Fibroblast of skin of abdomen (primary cell): ENCODE results near the gene LCP1.

Experiments
- DNase-seq: peaks from one replicate; pipeline ENCODE4 v3.0.0-alpha.2; 2013

LCP1 gene

DNA sequence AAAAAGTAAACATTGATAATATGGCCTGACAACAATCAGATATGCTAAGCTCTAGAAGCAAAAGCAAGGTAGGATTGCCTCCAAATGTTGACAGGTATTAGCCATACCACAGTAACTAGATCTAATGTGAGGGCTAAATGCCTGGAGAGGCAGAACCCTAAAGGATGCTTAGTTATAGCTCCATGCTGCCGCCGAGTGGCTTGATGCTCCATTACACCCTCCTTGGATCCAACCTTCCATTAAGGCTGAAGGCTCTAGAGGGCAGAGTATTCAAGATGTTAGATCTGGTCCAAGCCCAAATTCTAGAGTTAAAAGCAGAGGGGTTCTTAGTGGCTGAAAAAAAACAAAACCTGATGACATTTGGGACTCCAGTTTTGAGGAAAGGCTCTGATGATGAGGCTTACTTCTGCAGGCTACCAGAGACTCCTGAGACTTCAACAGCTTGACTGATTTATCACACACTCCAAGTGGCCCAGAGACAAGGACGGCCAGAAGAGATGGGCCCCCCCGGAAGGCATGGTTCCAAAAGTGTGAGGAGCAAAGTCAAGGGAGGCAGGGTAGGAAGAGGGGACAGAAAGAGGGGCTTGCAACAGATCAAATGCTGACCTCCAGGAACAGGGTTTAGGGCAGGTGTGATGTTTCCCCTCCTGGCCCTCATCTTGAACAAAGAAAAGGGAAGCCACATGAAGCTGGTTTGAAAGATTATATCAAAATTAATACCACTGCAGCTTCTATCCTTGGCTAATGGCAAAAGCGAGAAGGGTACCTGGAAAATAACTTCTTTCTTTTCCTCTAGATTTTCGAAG lies 55.2 kb downstream of the LCP1 start:
- DNase-seq = peak; percentile 72

DNA sequence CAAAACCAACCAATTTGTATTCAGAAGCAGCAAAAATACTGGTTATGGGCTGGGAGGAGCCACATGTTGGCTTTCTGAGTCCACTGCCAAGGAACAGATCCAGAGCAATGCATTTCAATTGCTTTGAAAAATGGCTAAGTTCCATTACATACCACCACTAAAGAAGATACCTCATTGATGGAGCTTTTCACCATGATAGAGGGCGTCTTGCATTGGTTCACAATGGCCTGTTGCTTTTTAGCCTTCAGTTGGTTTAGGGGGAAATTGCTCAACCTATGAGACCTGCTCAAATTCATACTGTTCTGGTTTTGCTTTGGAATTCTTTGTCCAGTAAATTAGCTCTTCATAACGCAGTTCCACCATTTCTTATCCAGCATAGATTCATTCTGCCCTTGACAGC lies 55.9 kb downstream of the LCP1 start:
- DNase-seq = no peak

DNA sequence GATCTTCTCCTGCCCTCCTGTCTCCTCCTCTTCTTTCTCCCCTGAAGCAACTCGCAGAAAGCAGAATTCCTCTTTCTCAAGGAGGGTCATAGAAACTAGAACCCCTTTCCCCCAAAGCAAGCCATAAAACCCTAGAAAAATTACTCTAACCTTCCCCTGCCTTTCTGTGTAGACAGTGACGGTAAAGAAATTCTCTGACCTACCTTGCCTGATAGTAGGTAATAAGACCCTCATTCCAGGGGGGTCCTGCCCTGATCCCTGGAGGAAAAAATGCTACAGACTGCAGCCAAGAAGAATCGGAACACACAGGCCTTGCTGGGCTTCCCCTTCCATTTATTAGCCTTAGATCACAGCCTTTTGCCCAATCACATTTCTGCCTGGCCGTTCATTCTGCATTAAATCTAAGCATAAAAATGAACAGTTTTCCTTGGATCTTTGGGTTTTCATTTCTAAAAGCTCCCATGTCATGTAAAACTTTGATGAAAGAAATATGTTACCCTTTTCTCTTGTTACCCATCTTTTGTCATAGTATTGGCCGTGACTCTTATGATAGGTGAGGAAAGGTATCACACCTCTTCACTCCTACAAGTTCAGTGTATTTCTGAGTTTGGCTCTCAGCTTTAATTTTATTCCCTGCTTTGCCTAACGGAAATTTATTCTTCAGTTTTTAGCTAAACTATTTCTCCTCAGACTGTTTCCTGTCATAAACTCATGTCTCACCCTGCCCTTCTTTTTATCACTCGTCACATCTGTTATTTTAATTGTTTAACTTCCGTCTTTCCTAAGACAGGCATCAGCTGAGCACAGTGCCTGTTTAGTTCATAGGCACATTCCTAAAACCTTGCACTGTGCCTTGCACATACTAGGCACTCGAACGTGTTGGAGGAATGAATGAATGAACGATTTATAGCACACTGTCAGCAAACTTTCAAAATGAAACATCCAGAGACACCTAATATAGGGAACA lies 56.7 kb downstream of the LCP1 start:
- no peak for DNase-seq

DNA sequence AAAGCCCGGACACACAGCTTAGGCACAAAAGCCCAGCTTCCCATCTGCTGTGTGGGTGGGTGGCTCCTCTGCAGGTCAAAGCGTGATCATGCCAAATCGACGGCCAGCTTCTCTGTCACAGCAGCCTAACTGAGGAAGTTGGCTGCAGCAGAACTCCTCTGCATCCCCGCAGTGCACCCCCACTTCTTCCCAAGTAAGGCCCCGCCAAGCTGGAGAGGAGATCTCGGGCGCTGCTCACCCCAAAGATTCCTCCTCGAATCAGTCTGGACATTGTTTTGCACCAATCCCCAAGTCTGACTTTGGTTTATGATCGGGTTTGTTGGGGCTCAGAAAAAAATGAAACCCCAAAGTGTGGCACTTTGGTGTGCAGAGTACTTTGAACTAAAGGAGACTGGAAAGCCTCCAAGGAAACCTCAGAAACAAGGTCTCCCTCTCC lies 57.4 kb downstream of the LCP1 start:
- DNase-seq = no peak

DNA sequence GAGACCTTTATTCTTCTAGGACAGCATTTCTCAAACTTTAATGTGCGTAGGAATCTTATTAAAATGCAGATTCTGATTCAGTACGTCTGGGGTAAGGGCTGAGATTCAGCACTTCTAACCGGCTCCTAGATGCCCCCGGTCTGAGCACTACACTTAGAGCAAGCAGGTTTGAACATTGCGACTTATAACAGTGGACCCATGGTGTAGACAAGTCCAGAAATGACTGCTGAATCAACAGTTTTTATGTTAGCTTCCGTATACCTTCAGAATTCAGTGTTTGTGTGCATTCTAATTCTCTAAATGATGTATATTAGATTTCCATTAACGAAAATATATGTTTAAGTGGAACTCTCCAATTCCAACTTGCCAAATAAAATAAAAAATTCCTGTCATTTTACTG lies 59.7 kb downstream of the LCP1 start:
- DNase-seq = no peak

DNA sequence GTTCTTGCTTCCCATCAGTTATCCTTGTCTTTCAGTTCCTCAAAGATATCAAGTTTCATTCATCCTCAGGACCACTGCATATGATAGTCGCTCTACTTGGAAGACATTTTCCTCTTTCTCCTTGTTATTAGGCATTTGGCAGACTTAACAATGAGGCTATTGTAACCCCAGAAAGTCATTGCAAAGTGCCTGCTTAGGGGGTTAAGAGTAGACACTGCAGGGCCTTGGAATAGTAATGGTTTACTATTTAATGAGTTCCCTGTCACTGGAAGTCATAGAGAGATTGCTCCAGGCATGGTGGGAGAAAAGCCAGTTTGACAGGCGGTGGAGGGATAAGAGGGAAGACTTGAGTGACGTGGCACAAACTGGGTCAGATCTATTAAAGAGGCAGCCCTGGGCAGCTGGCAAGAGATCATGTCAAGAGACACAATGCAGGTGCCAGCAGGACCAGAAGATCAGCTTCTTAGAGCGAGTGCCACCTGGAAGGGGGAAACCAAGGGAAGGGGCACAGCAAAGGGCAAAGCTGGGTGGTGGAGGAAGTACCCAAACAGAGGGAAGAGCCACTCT lies 60.3 kb downstream of the LCP1 start:
- no peak for DNase-seq

DNA sequence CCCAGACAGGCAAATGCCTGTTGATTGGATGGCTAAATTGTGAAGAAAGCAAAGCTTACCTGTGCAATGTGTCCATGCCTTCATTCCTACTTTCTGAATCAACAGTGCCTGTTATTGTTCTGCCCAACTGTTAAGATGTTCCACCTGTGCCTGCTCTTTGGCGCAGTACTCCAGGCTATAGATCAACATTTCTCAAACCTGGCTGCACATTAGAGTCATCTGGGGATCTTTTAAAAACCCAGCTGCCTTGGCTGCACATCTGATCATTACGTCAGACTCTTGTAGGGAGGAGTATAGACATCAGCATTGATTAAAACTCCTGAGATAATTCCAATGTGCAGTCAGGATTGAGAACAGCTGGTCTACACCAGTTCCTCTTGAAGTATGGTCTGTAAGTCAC lies 60.9 kb downstream of the LCP1 start:
- DNase-seq = no peak

DNA sequence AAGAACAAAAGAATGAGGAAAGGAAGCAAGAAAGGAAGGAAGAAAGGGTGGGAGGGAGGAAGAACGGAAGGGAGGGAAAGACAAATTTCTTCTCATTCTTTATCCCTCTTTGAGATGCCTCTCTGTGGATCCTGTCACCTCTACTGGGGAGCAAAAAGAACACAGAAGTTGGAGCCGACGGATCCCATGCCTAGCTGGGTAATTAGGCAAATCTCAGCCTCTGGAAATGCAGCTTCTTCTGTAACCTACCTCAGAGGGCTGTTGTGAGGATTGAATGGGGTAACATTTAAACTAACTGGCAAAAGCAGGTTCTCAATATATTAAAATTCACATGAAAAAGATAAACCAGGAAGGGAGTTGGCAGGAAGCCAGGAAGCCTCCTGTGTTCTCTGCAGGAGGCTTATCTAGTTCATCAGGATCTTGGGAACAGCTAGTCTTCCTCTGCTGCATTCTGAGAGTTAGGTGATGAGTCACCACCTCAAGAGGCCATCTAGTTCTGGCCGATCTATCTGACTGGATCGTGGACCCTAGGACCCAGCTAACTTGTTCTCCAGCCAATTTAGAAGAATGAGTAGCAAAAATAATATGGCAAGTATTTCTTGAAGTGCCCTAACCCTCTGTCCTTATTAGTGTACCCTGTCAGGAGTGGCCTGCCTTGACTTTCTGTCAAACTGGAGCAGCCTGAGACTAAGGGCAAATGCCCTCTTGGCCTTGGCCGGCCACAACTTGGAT lies 61.9 kb downstream of the LCP1 start:
- peak; percentile 54 for DNase-seq

DNA sequence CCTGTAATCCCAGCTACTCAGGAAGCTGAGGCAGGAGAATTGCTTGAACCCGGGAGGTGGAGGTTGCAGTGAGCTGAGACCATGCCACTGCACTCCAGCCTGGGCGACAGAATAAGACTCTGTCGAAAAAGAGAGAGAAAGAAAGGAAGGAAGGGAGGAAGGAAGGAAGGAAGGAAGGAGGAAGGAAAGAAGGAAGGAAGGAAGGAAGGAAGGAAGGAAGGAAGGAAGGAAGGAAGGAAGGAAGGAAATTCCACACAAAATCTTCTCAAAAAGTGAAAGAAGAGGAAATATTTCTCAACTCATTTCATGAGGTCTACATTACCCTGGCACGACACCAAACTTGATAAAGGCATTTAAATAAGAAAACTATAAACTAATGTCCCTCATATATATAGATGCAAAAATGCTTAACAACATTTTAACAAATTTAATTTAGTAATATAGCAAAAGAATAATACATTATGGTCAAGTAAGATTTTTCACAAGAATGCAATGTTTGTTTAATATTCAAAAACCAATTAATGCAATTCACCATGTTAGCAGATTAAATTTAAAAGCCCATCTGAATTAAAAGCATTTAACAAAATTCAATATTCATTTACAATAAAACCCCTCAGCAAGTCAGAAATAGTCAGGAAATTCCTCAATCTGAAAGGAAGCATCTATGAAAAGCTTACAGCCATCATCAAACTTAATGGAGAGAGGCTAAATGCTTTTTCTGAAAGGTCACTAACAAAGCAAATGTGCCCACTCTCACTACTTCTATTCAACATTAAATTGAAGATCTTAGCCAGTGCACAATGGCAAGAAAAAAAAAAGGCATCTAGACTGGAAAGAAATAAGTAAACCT lies 65.1 kb downstream of the LCP1 start:
- DNase-seq = no peak

DNA sequence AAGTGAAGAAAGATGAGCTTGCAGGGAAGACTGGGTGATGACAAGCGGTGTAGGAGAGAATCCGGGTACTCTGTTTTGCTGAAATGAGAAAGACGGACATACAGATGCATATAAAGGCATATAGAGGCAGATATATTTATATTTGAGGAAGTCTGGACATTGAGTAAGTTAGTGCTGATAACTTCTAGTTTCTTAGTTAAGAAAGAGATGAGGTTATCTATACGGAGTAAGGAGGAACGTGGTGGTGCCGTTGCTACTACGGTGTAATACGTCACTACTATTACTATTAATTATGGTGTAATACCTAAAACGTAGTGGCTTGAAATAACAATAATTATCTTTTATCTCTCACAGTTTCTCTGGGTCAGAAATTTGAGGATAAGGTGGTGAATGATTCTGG lies 67.4 kb downstream of the LCP1 start:
- no peak for DNase-seq

DNA sequence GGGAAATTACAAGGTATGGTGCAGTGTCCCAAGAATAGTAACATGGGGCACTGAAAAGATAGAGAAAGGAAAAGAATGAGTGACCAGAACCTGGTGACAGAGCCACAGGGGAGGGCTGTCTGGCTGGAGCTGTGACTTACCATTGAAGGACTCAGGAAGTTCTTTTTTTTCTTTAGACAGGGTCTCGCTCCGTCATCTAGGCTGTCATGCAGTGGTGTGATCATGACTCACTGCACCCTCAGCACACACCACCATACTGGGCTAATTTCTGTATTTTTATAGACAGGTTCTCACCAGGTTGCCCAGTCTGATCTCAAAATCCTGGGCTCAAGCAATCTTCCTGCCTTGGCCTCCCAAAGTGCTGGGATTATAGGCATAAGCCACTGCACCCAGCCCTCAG lies 68.4 kb downstream of the LCP1 start:
- peak; percentile 30 for DNase-seq

DNA sequence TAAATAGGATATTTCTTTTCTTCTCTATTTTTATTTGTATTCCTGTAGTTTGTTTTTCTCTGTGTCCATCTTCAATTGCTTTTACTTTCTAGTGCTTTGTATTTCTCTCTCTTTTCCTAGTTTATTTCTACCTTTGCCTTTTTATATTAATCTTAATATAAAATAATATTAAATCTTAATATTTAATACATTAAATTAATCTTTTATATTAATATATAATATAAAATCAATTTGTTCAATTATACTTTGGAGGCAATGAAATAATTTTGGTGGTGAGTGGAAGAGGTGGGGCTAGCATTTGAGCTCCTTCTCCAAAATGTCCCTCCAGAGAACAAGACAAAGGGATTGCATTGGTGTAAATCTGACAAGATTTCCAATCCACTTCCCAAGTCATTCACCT lies 70.8 kb downstream of the LCP1 start:
- DNase-seq = no peak

DNA sequence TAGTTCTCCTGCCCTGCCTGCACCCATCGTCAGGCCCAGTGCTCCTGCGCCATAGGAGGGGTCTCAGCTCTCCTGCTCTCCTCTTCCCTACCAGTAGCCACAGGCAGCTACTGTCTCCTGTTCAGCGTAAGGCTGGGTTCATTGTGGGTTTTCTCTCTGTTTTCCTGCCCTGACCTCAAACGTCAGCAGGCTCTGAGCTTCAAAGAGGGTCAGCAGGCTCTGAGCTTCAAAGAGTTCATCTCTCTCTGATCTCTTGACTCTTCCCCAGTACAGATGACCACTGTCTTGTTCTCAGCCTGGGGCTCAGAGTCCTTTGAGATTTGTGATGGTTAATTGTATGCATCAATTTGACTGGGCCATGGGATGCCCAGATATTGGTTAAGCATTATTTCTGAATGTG lies 72.5 kb downstream of the LCP1 start:
- DNase-seq = no peak

DNA sequence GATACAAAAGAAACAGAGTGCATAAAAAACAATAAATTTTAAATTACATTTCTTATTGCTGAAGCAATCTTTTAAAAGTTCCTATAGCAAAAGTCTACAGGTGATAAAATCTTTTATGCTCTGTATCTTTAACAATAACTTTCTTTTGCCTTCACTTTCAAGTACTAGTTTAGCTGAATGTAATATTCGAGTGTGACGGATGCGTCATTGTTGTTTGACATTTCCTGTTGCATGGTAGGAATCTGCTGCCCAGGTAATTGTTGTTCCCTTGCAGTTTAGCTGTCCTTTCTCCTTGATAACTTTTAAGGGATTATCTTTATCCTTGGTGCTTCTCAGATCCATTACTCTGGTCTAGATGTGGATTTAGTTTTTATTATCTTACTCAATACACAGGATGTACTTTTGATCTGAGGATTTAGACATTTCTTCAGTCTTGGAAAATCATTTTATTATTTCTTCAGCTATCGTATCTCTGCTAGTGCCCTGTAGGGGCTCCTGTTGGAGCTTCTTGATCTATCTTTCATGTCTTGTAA lies 75.1 kb downstream of the LCP1 start:
- DNase-seq = no peak

DNA sequence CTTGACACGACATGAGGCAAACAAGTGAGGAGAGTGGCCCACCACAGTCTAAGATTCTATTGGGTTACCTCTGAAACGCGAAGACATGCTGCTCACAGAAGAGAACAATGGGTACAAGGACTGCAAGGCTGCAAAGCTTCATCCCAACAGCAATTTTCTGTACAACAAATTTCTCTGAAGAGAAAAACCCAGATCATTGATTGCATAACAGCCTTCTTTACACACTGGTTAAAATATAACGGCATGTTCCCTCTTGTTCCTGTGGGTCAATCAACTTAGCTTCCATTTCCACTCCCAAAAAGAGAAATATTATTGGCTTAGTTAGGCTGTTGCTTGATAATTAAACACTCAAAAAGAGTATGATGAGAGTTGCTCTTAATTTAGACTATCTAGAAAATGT lies 77.1 kb downstream of the LCP1 start, which contains the start of gene CPB2:
Gene CPB2 (minus strand): TSS at position 166 of the 400 bp plus-strand sequence. CDS start 24 bp downstream, at position 142.
- no peak for DNase-seq

DNA sequence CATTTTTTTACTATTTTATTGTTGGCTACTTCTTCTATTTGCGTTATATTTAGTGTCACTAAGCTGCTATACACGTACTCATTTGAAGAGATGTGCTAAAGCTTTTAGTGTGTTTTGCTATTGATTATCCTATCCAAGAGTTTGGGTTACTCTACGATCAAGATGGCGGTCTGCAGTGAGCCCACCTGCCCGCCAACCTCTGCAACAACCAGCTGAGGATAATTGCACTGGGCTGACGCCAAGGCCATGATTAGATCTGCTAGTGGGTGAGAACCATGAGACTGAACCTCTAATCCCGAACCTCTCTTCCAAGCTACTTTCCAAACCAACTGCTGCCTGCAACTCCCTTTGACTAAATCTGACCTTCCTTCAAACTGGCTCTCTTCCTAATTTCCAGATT lies 78.9 kb downstream of the LCP1 start:
- DNase-seq = no peak

DNA sequence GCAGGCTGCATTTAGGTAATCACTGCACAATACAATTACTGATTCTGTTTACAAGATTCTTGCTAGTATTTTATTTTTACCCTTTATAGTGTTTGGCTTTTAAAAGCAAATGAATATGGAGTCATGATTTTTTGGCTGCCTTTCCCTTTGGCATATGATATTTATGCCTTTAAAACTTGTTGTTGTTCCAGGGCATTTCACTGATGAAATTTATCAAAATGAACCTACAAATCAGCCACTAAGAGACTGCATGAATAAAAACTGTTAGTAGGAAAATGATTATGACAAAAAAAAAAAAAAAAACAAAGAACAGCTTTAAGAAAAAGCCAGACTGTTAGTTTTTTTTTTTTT lies 79.7 kb downstream of the LCP1 start:
- no peak for DNase-seq

DNA sequence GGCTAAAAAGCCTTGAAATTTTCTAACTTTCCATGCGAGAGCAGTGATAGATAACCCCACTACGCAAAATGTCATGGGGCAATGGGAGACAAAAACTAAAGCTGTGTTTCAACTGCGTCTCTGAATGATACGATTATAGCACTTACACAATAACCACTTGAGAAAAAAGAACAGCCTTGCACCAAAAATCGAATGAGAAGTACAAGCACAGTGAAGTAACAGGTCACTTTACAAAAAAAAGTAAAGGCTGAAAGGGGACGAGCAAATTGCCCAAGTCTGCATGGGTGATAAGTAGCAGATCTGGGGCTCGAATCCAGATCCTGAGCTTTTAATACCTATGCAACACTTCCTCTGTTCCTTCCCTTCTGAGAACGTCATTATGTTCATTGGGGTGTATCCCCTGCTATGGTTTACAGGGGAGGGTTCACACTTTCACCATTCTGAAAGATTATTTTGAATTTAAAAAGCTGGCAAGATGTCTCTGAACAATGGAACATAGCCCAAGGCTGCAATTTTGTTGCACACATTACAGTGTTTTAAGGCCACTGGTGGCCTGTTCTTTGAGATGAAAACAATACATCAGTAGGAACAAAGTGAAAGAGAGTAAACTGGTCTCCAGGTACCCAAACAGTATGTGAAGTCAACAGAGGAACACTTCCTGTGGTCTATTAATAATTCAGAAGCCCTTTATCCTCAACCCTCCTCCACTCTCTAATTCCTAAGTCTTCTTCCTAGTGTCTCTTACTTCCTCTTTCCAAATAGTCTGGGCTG lies 80.3 kb downstream of the LCP1 start:
- DNase-seq = no peak

DNA sequence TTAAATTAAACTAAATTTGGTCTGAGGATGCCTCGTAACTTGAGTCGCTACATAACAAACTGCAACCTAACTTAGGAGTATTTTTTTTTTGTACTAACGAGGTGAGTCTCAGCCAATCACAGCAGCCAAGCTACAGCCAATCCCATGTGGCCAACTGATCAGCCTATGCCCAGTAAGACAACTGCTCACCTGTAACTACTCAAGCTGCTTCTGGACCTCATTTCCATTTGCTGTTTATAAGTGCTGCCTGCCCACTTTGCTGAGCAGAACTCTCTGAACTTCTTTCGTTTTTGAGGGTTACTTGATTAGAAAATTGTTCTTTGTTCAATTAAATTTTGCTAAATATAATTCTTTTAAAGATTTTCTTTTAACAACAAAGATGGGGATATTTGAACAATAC lies 81.0 kb downstream of the LCP1 start:
- no peak for DNase-seq

DNA sequence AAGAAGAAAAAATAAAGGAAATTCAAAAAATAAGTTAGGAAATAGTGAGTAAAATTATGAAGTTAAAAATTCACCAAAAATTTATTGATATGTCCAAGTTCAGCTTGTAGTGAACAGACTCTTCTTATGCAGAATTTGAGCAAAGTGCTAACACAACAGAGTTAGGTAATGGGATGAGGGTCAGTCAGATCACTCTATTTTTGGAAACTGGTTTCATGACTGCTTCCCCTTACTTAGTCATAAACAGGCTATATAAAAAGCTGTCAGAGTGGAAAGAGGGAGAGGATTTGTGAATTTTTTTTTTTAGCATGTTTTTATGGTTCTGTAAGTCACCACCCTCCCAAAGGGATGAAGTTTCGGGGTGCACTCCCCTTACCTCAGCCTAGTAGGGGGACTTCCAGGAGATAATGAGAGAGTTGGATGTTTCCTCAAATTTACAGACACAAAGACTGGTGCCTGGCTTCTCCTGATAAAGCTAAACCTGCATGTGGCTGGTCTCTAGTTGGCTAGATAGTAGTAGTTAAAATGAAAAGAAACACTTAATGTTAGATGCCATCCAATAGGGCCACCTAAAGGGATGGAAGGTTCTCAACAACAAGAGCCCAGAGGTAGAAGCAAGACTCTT lies 81.7 kb downstream of the LCP1 start:
- no peak for DNase-seq
